Endothelial cell of umbilical vein (primary cell): ENCODE measurements around the gene FAM9A. TPM values are rescaled to one million over a fixed set of nuclear protein-coding genes. Genes with fewer than 3 reads are reported as not detected.

Source experiments
- BruUV-seq: library from RNA; stranded (reverse); fragments of 400-500 nt; replicated peaks from 2 replicates; lab custom pipeline; 2021; lab: Mats Ljungman, UMichigan
- CTCF ChIA-PET: fragments of 300-600, 350-600 bp; sonication (Branson Sonifier 250); formaldehyde crosslinking; loops from one replicate; lab custom pipeline; 2021; ENCODE audit warnings: antibody characterized with exemption, inconsistent platforms; lab: Charles Lee
- POLR2A ChIA-PET: fragments of 300-600, 350-600 bp; sonication (Branson Sonifier 250); formaldehyde crosslinking; loops from one replicate; lab custom pipeline; 2021; ENCODE audit warnings: antibody characterized with exemption, inconsistent platforms; lab: Charles Lee
- DNase-seq: peaks from one replicate; pipeline ENCODE4 v3.0.0-alpha.2; 2011; ENCODE audit warnings: low read depth, low spot score
- FAIRE-seq: peaks from 2 replicates; lab custom pipeline; 2011; peaks lifted over from hg19 to GRCh38; lab: Jason Lieb, UNC
- H2AFZ ChIP-seq: 2 replicates; pipeline ENCODE4 v1.6.0; 2012; ENCODE audit warnings: low read depth, low read length, control low read depth, inconsistent platforms
- H3K27ac ChIP-seq: 2 replicates; pipeline ENCODE4 v1.5.1; 2011; ENCODE audit warnings: low read depth, mild to moderate bottlenecking, control low read depth, low read length, moderate library complexity; ENCODE audit not compliant: insufficient read depth
- H3K27me3 ChIP-seq, 2 experiments: 2 replicates each; pipeline versions ENCODE4 v1.6.0 to v1.6.1; 2011; ENCODE audit warnings: low read length in 2 of 2, mixed read lengths in 1 of 2; ENCODE audit not compliant: control insufficient read depth in 2 of 2, insufficient read depth in 2 of 2
- H3K36me3 ChIP-seq, 2 experiments: 2 replicates in 1 of 2; 3 replicates in 1 of 2; pipeline ENCODE4 v1.5.1; 2011; ENCODE audit warnings: low read length in 2 of 2, mild to moderate bottlenecking in 1 of 2, moderate library complexity in 1 of 2; ENCODE audit not compliant: control insufficient read depth in 2 of 2, insufficient read depth in 2 of 2; ENCODE audit errors: extremely low read depth in 1 of 2
- H3K4me1 ChIP-seq: 3 replicates; pipeline ENCODE4 v1.5.1; 2011; ENCODE audit warnings: mild to moderate bottlenecking, low read length; ENCODE audit not compliant: control insufficient read depth, insufficient read depth; ENCODE audit errors: extremely low read depth
- H3K4me2 ChIP-seq: 2 replicates; pipeline ENCODE4 v1.6.1; 2011; ENCODE audit warnings: low read length, control low read depth, mixed read lengths; ENCODE audit not compliant: insufficient read depth
- H3K4me3 ChIP-seq, 3 experiments: fragments of 200-600 bp in 1 of 3; sonication (generic), shearing (Covaris generic) in 1 of 3; replicated peaks in 1 of 3; 2 replicates each; pipeline ENCODE4 v1.5.1; 2011 to 2016; ENCODE audit warnings: control low read depth in 3 of 3, low read length in 3 of 3, mild to moderate bottlenecking in 2 of 3, inconsistent platforms in 1 of 3, low read depth in 1 of 3, moderate library complexity in 1 of 3; ENCODE audit not compliant: insufficient read depth in 1 of 3
- H3K79me2 ChIP-seq: 2 replicates; pipeline ENCODE4 v1.6.0; 2012; ENCODE audit warnings: low read length, inconsistent platforms; ENCODE audit not compliant: control insufficient read depth, insufficient read depth
- H3K9ac ChIP-seq: replicated peaks from 2 replicates; pipeline ENCODE3; 2011; ENCODE audit warnings: low read length, control low read depth; ENCODE audit not compliant: insufficient read depth; ENCODE audit errors: extremely low read depth
- H3K9me1 ChIP-seq: replicated peaks from 3 replicates; pipeline ENCODE4 v1.6.0; 2011; ENCODE audit warnings: mild to moderate bottlenecking, low read length; ENCODE audit not compliant: control insufficient read depth, insufficient read depth; ENCODE audit errors: extremely low read depth
- H3K9me3 ChIP-seq: replicated peaks from 2 replicates; pipeline ENCODE4 v1.5.1; 2012; ENCODE audit warnings: low read length, inconsistent platforms; ENCODE audit not compliant: control insufficient read depth, insufficient read depth
- H4K20me1 ChIP-seq: replicated peaks from 2 replicates; pipeline ENCODE3; 2011; ENCODE audit warnings: mild to moderate bottlenecking, low read length; ENCODE audit not compliant: control insufficient read depth, insufficient read depth; ENCODE audit errors: extremely low read depth
- EZH2 ChIP-seq: IDR thresholded peaks from 2 replicates; pipeline ENCODE4 v1.6.1; 2012; ENCODE audit warnings: borderline replicate concordance, low read depth, mild to moderate bottlenecking, moderate library complexity, low read length, inconsistent platforms; ENCODE audit not compliant: severe bottlenecking
- FOS ChIP-seq: IDR thresholded peaks from 2 replicates; pipeline ENCODE4 v1.6.1; 2011; ENCODE audit warnings: mild to moderate bottlenecking, low read length, moderate library complexity, borderline replicate concordance; ENCODE audit not compliant: insufficient read depth
- GATA2 ChIP-seq: IDR thresholded peaks from 2 replicates; pipeline ENCODE4 v1.7.0; 2011; ENCODE audit warnings: low read depth, mild to moderate bottlenecking, moderate library complexity, mixed read lengths, low read length; ENCODE audit not compliant: insufficient read length, insufficient read depth
- JUN ChIP-seq: IDR thresholded peaks from 2 replicates; pipeline ENCODE4 v1.6.1; 2011; ENCODE audit warnings: borderline replicate concordance, low read depth; ENCODE audit not compliant: insufficient read length, insufficient read depth
- MYC ChIP-seq: IDR thresholded peaks from one replicate; pipeline ENCODE4 v1.6.1; 2011; ENCODE audit warnings: mild to moderate bottlenecking, low read depth, low read length
- POLR2A ChIP-seq: IDR thresholded peaks from 2 replicates; pipeline ENCODE4 v1.6.1; 2012; ENCODE audit warnings: low read depth, mild to moderate bottlenecking, control low read depth, low read length
- POLR2AphosphoS5 ChIP-seq: IDR thresholded peaks from 2 replicates; pipeline ENCODE4 v1.6.1; 2012; ENCODE audit warnings: low read depth, mild to moderate bottlenecking, control low read depth, low read length, moderate library complexity; ENCODE audit not compliant: insufficient read depth
- dilution Hi-C: fragments of 300-500 bp; cut with MboI; formaldehyde crosslinking; loops from one replicate; pipeline ENCODE4 v1.15.0; 2019; ENCODE audit warnings: low sequenced_read_pairs; ENCODE audit not compliant: extremely low pct_ligation_motif_present
- intact Hi-C: fragments of 100-400 bp; cut with micrococcal nuclease; formaldehyde crosslinking; loops from one replicate; pipeline ENCODE4 v1.10.0; 2022
- polyA plus RNA-seq, 4 experiments: library from polyadenylated mRNA; depleted of rRNA in 3 of 4; stranded (reverse) in 3 of 4; unstranded in 1 of 4; fragments of >200 nt; gene quantifications; 2 replicates each; pipeline versions ENCODE4 v1.2.1 to v1.2.3, GENCODE V29; 2011 to 2012; ENCODE audit warnings: missing spikeins in 1 of 4
- total RNA-seq: library from RNA; stranded (reverse); gene quantifications from 2 replicates; pipeline ENCODE4 v1.2.3, GENCODE V29; 2021
- TF ChIP-seq, protein P1 (sequence below), 2 donors: IDR thresholded peaks; 1 replicate in 1 of 2; 2 replicates in 1 of 2; pipeline ENCODE4 v1.5.1; 2011; ENCODE audit warnings: low read length in 2 of 2, mild to moderate bottlenecking in 2 of 2, moderate library complexity in 2 of 2, control low read depth in 1 of 2, inconsistent platforms in 1 of 2, low read depth in 1 of 2; ENCODE audit not compliant: insufficient read depth in 1 of 2; ENCODE audit errors: extremely low read depth in 1 of 2
- TF ChIP-seq, protein P2 (sequence below): IDR thresholded peaks from 2 replicates; pipeline ENCODE4 v1.6.1; 2011; ENCODE audit not compliant: insufficient read depth, insufficient read length

FAM9A gene
- total and polyA plus RNA-seq, 2 donors (not counting 3 experiments of a cell fraction or from before 2014, with no cell fraction given), result not detected

DNA sequence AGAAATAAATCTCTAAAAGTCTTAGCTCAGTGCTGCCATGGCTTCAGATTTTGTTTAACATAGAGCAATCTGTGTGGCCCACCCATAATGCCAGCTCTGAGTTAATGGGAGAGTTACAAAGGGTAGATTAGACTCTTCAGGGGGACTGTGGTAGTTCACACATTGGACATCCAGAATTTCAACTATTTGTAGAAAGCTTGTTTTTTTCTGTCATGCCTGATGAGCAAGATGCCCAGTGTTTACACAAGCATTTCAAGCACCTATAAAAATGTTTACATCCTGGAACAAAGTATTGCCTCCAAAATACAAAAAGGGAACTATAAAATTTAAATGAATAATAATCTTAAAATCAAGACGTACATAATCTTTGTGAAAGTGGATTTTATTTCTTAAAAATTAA lies 43.0 kb upstream of the FAM9A start:
- no peak for FAIRE-seq
- H3K27ac ChIP-seq, result no peak overlapping the region
- ChIA-PET CTCF (interaction anchor here (1.2 kb wide), 1 partner anchor 11 kb away, joined by 3 read pairs; no protein-coding TSS in a partner anchor), POLR2A (no interaction called here)
- H3K9me1 ChIP-seq, result no peaks in the 10 kb centered on the region
- no peaks in the 10 kb centered on the region for H3K79me2 ChIP-seq
- no peaks in the 10 kb centered on the region for H3K9me3 ChIP-seq
- H3K27me3 ChIP-seq, result no peaks in the 10 kb centered on the region
- no peak overlapping the region for H3K4me3 ChIP-seq
- no peak overlapping the region for H3K9ac ChIP-seq
- H4K20me1 ChIP-seq, result no peaks in the 10 kb centered on the region
- TF ChIP-seq MYC (no peak), JUN (no peak), FOS (no peak), GATA2 (no peak), POLR2A (no peak), POLR2AphosphoS5 (no peak), EZH2 (no peak)
- TF ChIP-seq, protein P1, sequence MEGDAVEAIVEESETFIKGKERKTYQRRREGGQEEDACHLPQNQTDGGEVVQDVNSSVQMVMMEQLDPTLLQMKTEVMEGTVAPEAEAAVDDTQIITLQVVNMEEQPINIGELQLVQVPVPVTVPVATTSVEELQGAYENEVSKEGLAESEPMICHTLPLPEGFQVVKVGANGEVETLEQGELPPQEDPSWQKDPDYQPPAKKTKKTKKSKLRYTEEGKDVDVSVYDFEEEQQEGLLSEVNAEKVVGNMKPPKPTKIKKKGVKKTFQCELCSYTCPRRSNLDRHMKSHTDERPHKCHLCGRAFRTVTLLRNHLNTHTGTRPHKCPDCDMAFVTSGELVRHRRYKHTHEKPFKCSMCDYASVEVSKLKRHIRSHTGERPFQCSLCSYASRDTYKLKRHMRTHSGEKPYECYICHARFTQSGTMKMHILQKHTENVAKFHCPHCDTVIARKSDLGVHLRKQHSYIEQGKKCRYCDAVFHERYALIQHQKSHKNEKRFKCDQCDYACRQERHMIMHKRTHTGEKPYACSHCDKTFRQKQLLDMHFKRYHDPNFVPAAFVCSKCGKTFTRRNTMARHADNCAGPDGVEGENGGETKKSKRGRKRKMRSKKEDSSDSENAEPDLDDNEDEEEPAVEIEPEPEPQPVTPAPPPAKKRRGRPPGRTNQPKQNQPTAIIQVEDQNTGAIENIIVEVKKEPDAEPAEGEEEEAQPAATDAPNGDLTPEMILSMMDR (IDR thresholded peaks at IDR 0.05; ENCODE audit: extremely low read depth in 1 of 2, insufficient read depth in 1 of 2, low read depth in 1 of 2, low read length in 2 of 2), result no peak
- TF ChIP-seq, protein P2, sequence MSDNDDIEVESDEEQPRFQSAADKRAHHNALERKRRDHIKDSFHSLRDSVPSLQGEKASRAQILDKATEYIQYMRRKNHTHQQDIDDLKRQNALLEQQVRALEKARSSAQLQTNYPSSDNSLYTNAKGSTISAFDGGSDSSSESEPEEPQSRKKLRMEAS, result no peak
- no peaks in the 10 kb centered on the region for H3K4me1 ChIP-seq
- no peaks in the 10 kb centered on the region for H3K36me3 ChIP-seq
- dilution Hi-C loops (no loop called here), intact Hi-C loops (no loop called here)
- H3K4me2 ChIP-seq, result no peak overlapping the region
- no TSS peak for BruUV-seq
- no peak overlapping the region for H2AFZ ChIP-seq
- DNase-seq, result no peak
